ENCODE data around the gene SF1.

The SF1 gene

DNA sequence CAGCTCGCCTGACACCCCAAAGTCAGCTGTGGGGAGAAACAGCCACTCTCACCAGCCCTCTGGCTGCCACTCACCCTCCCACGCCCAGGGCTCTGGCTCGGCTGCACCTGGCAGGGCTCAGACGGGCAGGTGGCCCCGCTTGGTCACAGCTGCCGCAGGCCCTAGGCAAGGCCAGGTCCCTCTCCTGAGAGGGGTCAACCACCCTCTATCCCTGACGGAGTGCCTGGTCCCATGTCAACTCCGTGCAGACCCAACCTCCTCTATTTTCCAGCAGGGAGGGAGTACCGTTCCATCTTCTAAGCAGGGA is 22.8 kb upstream of the SF1 start:
- DNase-seq = no peak

DNA sequence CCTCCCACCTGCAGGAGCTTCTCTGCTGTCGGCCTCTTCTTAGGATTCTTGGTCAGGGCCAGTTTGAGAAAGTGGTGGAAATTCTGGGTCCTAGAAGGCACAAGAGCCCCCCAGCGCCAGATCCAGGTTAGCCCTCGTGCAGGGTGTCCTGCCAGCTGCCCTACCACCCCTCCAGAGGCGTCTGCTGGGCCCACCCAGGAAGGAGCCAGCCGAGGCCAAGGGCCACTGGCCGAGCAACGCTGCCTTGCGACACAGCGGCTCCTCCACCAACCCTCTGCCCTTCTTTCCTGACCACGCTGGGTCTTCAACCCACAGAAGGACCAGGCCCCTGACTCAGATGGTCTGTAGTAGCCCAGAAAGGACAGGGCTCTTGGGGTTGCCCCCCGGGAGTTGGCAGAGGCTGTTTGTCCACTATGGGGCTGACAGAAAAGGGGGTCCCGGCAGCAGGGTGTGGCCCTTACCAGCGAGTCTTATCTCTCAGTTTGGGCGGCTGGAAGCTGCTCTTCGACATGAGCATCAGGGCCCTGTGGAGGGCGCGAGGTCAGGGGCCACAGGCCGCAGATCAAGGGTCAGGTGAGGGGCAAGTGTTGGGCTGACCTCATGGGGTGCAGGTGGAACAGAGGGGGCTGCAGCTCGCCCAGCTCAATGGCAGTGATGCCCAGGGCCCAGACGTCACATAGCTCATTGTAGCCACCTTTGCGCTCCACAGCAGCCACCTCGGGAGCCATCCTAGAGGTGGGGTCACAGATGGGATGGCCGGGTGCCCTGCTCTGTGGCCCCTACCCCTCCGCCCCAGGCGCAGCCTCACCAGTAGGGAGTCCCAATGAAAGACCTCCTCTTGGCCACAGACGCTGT is 22.2 kb upstream of the SF1 start:
- DNase-seq = no peak

DNA sequence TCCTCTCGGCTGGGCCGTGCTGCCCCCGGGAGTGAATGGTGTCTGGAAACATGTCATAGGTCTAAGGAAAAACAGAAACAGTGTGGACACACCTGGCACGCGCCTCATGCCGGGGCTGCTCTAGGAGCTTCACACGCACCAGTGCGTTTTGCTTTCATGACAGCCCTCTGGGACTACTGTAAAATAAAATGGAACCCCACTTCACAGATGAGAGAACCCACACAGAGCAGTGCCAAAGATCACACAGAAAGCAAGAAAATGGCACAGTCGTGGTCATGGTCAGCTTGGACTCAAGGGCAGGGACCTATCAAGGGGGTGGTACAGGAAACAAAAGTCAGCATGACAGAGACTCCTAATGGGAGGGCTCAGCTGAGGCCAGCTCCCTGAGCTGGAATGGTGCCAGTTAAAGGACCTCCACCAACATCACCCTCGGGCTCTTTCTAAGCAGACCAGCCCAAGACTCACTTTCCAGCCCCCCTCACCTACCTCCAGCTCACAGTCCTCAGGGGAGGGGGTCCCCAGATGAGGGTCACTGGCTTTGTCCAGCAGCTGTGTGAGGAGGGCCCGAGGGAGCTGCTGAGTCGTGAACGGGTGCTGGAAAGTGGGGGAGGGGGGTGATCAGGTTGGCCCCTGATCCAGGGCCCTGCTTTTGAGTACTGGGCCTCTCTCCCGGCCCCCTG is 21.4 kb upstream of the SF1 start:
- no peak for DNase-seq

DNA sequence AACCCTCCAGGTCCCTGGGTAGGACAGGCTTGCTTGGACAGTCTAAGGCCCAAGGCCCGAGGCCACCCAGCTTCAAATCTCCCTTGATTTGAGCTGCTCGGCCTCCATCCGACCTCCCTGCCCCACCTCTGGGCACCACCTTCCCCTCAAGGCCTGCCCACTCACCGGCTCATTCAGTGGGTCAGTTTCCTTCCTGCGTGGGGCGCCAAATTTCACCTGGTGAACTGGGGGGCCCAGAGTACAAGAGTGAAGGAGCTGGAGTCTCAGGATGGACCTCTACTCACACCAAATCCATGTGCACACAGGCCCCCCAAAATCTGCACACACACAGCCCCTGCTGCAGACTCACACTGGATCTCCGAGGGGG is 20.9 kb upstream of the SF1 start:
- no peak for DNase-seq

DNA sequence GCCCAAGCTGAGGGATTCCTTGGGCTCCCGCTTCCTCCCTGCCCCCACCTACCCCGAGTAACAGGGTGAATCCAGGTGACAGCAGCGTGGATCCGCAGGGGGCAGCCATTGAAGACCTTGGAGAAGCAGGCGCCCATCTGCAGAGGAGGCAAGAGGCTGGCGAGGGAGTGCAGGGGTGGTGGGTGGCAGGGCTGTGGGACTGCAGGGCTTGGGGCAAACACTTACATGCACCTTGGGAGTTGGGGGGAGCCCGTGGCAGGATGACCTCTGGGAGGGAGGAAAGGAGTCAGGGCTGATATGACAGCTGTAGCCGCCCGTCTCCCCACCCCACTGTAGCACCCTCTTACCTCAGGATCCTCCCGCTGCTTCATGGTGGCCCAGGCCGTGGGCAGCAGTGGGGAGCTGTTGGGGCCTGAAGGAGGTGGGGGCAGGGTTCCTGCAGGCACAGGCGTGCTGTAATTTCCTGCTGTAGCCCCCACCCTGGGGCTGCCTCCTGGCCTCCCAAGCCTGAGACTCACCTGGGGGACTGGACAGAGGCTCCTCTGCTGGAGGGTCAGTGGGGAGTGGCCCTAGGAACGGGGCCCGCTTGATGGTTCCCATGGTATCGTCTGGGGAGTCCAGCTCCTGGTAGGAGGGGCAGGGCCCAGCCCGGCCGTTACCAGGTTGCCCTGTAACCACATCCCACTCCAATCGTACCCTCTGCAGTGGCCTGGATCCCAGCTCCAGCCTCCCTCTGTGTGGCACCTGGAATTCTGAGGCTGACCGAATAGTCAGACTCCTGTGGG is 18.6 kb upstream of the SF1 start:
- no peak for DNase-seq

DNA sequence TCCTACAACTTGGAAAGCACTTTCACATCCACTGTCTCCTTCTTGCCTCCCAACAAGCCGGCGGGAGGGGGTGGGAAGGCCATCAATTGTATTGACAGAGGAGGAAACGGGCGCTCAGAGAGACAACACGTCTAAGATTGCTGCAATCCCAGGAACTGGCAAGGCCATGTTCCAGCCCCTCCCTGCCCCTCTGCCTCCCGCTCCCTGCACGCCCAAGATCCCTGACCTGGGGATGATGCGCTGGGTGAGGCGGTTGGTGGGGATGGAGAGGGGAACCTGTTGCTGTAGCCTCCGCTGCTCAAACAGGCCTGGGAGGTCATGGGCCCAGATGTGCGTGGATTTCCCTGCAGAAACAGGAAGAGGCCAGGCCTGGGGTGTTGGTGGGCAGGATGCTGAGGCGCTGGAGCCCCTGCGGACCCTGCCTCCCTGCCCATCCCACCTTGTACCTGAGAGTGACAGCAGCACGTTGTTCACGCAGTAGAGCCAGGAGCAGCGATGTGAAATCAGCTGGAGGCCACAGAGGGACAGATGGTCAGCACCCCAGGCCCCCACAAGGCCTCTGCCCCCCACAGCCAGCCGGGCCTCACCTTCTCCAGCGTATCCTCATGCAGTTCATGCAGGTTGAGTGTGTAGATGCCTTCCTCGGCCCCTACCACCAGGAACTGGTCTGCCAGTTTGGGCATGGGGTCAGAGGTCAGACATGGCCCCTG is 17.9 kb upstream of the SF1 start:
- DNase-seq = no peak

DNA sequence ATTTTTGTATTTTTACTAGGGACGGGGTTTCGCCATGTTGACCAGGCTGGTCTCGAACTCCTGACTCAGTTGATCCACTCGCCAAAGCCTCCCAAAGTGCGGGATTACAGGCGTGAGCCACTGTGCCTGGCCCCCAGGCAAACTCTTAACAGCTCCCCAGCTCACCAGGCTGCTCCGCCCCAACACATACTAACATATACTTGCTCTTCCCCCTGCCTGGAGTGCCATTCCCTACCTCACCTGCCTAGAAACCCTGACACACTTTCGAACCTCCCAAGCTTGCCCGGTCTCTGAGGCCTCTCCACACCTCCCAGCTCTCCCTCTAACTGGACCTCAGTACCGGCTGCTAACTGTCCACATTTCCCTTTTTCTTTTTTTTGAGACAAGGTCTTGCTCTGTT is 16.2 kb upstream of the SF1 start:
- DNase-seq = no peak

DNA sequence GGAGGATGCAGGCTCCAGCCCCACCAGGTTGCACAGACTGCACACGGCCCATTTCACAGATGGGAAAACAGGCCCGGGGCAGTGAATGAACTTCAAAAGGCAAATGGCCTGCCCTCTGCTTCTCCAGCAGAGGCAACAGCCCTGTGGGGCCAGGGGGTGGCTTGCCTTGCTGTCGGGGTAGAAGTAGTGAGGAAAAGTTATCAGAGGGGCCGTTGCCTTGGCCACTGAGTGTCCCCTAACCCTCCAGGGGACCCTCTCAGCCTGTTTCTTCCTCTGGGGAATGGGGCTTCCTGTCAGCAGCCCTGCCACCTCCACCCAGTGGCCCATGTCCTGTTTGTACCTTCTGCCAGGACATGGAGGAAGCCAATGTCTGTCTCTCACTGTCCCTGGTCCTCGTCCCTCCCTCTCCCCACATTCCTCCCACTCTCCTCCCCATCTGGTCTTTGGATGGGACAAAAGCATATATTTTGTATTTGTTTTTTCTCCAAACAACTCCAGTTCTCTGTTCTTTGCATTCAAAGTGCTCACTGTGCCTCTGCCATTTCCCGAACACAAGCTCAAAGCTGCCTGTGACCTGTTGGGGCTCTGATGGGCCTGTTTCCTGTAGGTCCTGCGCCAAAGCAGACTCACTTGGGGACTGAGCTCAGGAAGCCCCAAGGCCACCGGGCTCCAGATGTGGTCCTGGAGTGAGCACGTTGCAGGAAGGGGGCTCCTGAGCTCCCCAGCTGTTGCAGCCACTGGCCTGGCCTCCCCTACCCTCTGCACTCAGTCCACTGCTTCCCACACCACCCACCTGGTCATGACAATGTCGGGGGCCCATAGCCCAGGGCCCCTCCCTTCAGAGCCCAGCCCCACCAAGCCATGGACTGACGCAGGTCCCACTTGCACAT is 15.2 kb upstream of the SF1 start:
- DNase-seq = no peak

DNA sequence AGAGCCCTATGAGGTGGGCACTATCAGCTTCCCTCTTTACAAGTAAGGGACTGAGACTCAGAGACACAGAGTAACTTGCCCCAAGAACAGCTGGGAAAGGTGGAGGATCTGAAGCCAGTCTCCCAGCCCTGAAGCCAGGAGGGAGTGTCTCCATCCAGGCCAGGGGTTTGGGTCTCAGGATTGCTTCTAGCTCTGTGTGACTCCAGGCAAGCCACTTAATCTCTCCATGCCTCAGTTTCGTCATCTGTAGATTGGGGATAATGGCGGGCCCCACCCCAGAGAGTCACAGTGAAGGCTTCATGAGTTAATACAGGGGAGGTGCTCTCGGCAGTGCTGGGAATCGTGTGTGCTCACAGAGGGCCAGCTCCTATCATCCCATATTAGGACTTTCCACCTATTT is 14.1 kb upstream of the SF1 start:
- DNase-seq = no peak

DNA sequence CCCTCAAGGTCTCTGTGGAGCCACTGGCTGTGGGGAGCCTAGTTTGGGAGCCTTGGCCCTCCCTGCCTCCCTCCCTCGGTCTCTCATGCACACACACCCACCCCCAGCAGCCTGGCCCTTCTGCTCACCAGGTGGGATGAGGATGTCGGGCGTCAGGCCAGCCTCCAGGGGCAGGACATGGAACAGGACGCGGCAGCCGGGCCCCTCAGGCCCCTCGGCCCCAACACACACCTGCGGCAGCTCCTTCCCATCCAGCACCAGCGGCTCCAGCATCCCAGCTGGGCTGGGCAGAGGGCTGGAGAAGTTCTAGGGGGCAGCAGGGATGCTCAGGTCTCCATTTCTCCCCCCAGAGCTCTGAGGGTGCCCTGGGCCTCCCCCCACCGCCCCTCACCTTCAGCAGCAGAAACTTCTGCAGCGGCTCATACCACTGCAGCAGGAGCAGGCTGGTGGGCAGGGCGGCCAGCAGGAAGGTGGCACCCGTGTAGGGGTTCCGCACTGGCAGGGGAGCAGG is 13.5 kb upstream of the SF1 start:
- no peak for DNase-seq

DNA sequence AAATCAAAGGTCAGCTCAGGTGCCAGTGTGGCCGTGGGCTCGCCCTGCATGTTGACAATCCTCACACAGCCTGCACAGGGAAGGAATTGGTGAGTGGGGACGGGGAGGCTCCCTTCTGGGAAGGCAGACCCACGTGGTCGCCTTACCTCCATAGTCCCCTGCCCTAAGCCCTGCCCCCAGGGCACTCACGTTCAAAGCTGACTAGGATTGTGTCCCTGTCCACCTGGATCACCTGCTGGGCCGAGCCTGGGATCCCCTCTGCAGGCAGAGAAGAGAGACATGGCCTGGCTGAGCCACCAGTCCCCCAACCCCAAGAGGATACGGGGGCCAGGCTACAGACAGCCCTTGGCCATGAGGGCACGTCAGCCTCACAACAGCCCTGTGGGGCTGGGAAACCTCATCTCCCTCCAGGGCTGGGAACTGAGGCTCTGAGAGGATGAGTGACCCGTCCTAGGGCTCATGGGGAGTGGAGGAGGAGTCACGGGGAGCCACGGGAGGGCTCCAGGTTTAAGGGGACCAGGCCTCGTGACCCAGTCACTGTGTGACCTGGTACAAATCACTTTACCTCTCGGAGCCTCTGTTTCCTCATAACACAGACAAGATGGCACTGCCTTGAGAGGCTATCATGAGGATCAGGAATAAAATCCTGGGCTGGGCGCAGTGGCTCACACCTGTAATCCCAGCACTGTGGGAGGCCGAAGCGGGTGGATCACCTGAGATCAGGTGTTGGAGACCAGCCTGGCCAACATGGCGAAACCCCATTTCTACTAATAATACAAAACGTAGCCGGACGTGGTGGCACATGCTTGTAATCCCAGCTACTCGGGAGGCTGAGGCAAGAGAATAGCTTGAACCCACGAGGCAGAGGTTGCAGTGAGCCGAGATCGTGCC is 12.1 kb upstream of the SF1 start:
- DNase-seq = no peak

DNA sequence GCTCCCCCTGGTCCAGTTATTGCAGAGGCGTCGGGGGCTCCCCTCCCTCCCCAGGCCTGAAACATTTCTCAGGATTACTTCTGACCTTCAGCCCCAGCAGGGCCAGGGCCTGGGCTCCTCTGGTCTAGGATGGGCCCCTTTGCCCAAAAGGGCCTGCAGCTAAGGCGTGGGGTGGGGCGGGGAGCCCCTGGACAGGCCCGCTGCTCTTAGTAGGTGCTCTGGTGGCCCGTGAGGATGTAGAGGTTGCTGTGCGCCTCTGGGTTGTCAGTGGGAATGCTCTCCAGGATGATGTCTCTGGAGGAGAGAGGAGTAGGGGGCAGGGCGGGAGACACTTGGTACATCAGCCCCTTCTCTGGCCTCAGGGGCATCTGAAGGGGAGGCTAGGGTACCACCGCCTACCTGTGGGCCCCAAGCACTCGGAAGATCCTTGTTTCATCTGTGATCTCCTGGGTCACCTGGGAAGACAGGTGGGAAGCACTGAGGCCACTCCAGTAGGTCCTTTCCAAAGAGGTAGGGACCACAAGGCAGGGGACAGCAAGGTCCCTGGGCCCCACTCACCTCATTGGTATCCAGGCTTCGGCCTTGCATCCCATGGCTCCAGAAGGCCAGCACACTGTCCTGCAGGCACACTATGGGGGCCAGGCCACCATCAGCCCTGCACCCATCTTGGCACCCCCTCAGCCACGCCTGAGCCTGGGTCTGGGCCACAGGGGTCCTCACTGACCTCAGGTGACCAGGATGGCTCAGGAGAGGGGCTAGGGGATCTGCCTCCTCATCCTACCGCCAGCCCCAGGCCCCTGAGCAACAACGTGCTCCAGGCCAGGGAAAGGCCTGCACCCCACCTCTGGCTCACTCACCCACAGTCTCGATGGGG is 11.2 kb upstream of the SF1 start:
- no peak for DNase-seq

DNA sequence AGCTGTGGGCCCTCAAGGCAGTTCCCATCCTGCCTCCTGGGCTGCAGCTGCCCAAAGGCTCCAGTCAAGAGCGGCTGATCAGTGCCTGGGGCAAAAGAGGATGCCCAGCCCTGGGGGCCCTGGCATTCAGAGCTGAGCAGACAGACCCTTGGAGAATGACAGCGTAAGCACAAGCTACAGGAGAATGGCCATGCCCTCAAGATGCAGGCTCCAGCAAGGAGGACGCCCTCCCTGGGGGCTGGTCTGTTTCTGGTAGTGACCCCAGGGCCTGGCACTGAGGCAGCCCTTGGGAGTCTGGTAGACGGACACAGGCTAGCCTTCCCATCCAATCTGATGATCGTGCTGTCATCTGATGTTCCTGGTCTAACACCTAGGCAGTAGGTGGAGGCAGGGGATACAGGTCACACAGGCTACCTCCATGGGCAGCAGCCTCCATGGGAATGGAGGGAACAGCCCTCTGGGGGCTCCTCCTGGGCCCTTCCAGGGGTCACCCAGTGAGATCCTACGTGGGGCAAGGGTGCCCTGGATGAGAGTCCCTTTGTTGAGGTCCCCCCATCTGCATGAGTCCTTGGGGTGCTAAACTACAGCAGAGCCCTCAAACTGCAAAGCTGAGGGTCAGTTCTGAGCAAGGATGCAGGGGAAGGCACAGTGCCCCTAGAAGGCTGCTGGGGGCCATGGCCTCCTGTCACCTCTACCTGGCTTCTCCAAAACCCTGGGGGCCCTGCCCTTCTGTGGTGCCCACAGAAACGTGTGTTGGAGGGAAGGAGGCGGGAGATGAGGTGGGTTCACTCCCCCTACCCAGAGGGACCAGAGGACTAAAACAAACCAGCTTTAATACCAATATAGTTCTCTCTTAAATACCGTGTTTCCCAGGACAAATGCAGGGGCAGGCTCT is 10.2 kb upstream of the SF1 start:
- DNase-seq = no peak

DNA sequence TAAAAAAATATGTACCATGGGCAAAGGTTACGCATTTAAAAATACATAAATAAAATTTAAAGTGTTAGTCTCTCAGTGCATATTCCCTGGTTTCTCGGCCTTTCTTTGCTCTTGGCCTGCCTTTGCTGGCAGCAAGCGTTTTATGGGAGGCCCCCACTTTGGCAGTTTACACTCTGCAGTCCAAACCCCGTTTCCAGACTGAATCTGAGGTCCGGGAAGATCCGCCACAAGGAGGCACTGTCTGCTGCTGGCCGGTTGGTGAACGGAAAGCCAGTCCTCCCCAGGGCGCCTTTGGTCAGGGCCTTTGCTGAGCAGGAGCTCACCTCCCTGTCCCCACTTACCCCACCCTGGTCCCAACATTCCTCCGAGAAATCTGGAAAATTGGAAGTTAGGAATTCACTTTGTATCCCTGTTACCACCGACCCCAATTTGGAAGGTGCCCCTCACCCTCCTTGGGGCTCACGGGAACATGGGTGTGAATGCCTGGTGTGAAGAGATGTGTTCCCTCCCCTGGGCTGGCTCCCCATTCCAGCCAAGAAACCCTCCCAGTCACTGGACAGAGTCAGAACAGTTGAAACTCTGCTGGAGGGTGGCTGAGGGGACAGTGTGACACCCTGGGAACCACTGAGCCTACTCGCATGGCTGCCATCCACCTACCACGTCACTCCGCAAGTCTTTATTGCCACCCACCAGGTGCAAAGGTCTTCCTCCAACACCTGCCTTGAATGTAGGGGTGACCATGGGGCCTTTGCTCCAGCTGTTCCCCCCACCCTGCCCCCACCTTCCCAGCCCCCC is 9.4 kb upstream of the SF1 start:
- DNase-seq = no peak

DNA sequence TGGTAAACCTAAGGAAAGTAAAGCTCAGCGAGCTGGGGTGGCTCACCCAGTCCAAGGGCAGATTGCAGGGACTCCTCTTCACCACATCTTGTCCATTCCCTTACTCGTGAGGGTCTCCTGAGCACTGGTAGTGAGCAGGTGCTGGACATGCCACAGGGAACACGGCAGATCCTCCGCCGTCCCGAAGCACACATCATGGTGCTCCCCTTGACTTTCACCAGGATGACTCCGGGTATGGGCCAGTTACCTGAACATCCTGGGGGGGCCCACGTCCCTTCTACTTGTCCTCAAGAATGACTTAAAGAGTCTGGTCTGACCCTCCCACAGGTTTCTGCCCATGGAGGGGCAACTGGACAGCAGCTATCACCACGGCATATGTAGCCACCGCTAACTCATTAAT is 8.0 kb upstream of the SF1 start:
- DNase-seq = no peak

DNA sequence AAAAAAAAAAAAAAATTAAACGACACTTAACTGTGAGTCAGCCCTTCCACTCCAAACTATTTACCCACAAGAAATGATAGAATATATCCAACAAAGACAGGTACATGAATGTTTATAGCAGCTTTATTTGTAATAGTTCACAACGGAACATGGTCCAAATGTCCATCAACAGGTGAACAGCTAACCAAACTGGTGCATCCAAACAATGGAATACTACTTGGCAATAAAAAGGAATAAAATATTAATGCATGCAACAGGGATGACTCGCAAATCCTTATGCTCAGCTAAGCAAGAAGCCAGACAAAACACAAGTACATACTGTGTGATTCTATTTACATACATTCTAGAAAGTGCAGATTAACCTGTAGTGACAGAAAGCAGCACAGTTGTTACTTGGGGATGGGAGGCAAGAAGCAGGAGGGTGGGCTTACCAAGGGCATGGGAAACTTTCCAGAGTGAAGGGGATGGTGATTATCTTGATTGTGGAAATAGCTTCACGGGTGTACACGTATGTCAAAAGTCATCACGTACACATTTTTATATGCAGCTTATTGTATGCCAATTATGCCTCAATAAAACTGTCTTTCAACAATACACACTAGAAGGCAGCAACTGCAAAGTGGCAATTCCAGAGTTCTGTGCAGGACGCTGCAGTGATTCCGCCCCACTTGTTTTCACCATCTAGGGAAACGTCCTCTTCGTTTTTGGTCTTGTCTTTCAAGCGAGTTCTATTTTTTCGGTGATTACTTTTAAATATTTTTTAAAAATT is 6.7 kb upstream of the SF1 start:
- no peak for DNase-seq

DNA sequence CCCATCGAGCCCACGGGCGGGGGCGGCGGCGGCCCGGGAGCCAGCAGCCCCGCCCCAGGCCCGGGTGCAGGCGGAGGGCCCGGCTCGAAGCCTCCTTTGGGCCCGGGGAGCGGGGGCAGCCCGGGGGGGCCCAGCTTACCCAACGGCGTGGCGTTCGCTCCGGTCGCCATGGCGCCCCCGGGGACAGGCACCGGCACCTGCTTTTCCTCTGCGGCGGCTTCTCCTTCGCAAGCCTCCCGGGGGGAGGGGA is 194 bp downstream of the SF1 start:
- no peak for DNase-seq

Measured in NCI-H1436 treated with DMSO at 0.1 percent for 48 hours (cell line).